Karpas-422 (cell line): ENCODE measurements around the gene NBEA. TPM values are rescaled to one million over a fixed set of nuclear protein-coding genes. Genes with fewer than 3 reads are reported as not detected.

ENCODE experiments used
- DNase-seq: peaks from one replicate; pipeline ENCODE4 v3.0.0-alpha.2; 2015
- H2AFZ ChIP-seq: fragments of 200-600 bp; sonication (generic); 2 replicates; pipeline ENCODE4 v1.6.1; 2014; ENCODE audit warnings: antibody characterized with exemption, low read length, mixed read lengths
- H3K27ac ChIP-seq: fragments of 200-600 bp; sonication (generic); 2 replicates; pipeline ENCODE4 v1.5.1; 2014; ENCODE audit warnings: mild to moderate bottlenecking, low read length, moderate library complexity
- H3K27me3 ChIP-seq: fragments of 200-600 bp; sonication (generic); 2 replicates; pipeline ENCODE4 v1.6.1; 2014; ENCODE audit warnings: low read length, mixed read lengths
- H3K36me3 ChIP-seq: fragments of 200-600 bp; sonication (generic); 2 replicates; pipeline ENCODE4 v1.6.1; 2014; ENCODE audit warnings: low read length, mixed read lengths; ENCODE audit not compliant: insufficient read depth
- H3K4me1 ChIP-seq: fragments of 200-600 bp; sonication (generic); 2 replicates; pipeline ENCODE4 v1.6.1; 2014; ENCODE audit warnings: mild to moderate bottlenecking, low read length, mixed read lengths
- H3K4me2 ChIP-seq: fragments of 200-600 bp; sonication (generic); 2 replicates; pipeline ENCODE4 v1.6.1; 2014; ENCODE audit warnings: low read length, low read depth, mild to moderate bottlenecking; ENCODE audit not compliant: poor library complexity, severe bottlenecking
- H3K4me3 ChIP-seq: fragments of 200-600 bp; sonication (generic); 2 replicates; pipeline ENCODE4 v1.5.1; 2014; ENCODE audit warnings: mild to moderate bottlenecking, antibody characterized with exemption, low read length, mixed read lengths
- H3K79me2 ChIP-seq: fragments of 200-600 bp; sonication (generic); 2 replicates; pipeline ENCODE4 v1.6.1; 2014; ENCODE audit warnings: mild to moderate bottlenecking, low read length, mixed read lengths
- H3K9ac ChIP-seq: fragments of 200-600 bp; sonication (generic); 2 replicates; pipeline ENCODE4 v1.6.0; 2014; ENCODE audit warnings: low read length
- H3K9me2 ChIP-seq: fragments of 200-600 bp; sonication (generic), shearing (Covaris generic); replicated peaks from 2 replicates; pipeline ENCODE4 v1.6.0; 2014; ENCODE audit warnings: mild to moderate bottlenecking, low read length, moderate library complexity; ENCODE audit not compliant: insufficient read depth
- H3K9me3 ChIP-seq: fragments of 300-700, 200-600 bp; sonication (generic); 2 replicates; pipeline ENCODE4 v1.6.1; 2014; ENCODE audit warnings: low read length, mixed read lengths
- H4K20me1 ChIP-seq: fragments of 200-600 bp; sonication (generic); 2 replicates; pipeline ENCODE4 v1.6.1; 2014; ENCODE audit warnings: mild to moderate bottlenecking, antibody characterized with exemption, low read length, low read depth; ENCODE audit not compliant: insufficient read depth
- total RNA-seq: library from RNA; depleted of rRNA; stranded (reverse); fragments of >200 nt; shearing (Covaris generic); gene quantifications from 2 replicates; pipeline ENCODE4 v1.2.3, GENCODE V29; 2014; ENCODE audit warnings: low replicate concordance

Gene NBEA
- total RNA-seq, 1 experiment from 2014 or later, result 4.0 TPM

- Histone ChIP-seq H3K4me1 (no peaks in the 10 kb centered on the region), H3K36me3 (no peaks in the 10 kb centered on the region), H3K79me2 (no peaks in the 10 kb centered on the region), H3K27ac (no peak overlapping the region), H3K9ac (no peak overlapping the region), H3K9me2 (no peaks in the 10 kb centered on the region), H3K9me3 (no peaks in the 10 kb centered on the region), H3K4me2 (no peak overlapping the region), H2AFZ (no peak overlapping the region), H4K20me1 (no peaks in the 10 kb centered on the region), H3K27me3 (no peaks in the 10 kb centered on the region), H3K4me3 (no peak overlapping the region)
- DNase-seq, result no peak
Measured at GRCh38 chr13:35565273-35565672, 623.2 kb downstream of the NBEA start.

GRCh38 chr13:35566340-35566739 is 624.3 kb downstream of the NBEA start:
- Histone ChIP-seq H3K27me3 (no peaks in the 10 kb centered on the region), H3K9me2 (no peaks in the 10 kb centered on the region), H3K36me3 (no peaks in the 10 kb centered on the region), H3K4me3 (no peak overlapping the region), H2AFZ (no peak overlapping the region), H3K9me3 (no peaks in the 10 kb centered on the region), H3K4me2 (no peak overlapping the region), H4K20me1 (no peaks in the 10 kb centered on the region), H3K79me2 (no peaks in the 10 kb centered on the region), H3K27ac (no peak overlapping the region), H3K4me1 (no peaks in the 10 kb centered on the region), H3K9ac (no peak overlapping the region)
- DNase-seq, result no peak

- Histone ChIP-seq H3K4me3 (no peak overlapping the region), H3K27ac (no peak overlapping the region), H3K9me2 (no peaks in the 10 kb centered on the region), H3K4me2 (no peak overlapping the region), H3K79me2 (no peaks in the 10 kb centered on the region), H3K4me1 (peaks cover 5% of the 10 kb centered on the region), H3K9ac (no peak overlapping the region), H3K36me3 (no peaks in the 10 kb centered on the region), H3K9me3 (no peaks in the 10 kb centered on the region), H2AFZ (no peak overlapping the region), H3K27me3 (no peaks in the 10 kb centered on the region), H4K20me1 (no peaks in the 10 kb centered on the region)
- no peak for DNase-seq
Measured at GRCh38 chr13:35567406-35567980, 625.4 kb downstream of the NBEA start.

GRCh38 chr13:35573639-35574038 is 631.6 kb downstream of the NBEA start:
- H3K4me1 ChIP-seq, result peaks cover 13% of the 10 kb centered on the region

GRCh38 chr13:35592457-35592856 is 650.4 kb downstream of the NBEA start:
- Histone ChIP-seq H3K4me3 (no peak overlapping the region), H2AFZ (no peak overlapping the region), H3K9me2 (no peaks in the 10 kb centered on the region), H4K20me1 (no peaks in the 10 kb centered on the region), H3K9me3 (no peaks in the 10 kb centered on the region), H3K9ac (no peak overlapping the region), H3K4me2 (no peak overlapping the region), H3K36me3 (no peaks in the 10 kb centered on the region), H3K27me3 (no peaks in the 10 kb centered on the region), H3K79me2 (no peaks in the 10 kb centered on the region), H3K27ac (no peak overlapping the region), H3K4me1 (no peaks in the 10 kb centered on the region)
- DNase-seq, result no peak

More at GRCh38 chr13:35573639-35574038, 631.6 kb downstream of the NBEA start:
- no peaks in the 10 kb centered on the region for H3K79me2 ChIP-seq
- DNase-seq, result no peak
- no peaks in the 10 kb centered on the region for H3K27me3 ChIP-seq
- H3K9me3 ChIP-seq, result no peaks in the 10 kb centered on the region
- no peak overlapping the region for H3K4me3 ChIP-seq
- H2AFZ ChIP-seq, result no peak overlapping the region
- no peaks in the 10 kb centered on the region for H3K9me2 ChIP-seq
- no peak overlapping the region for H3K9ac ChIP-seq
- H3K4me2 ChIP-seq, result no peak overlapping the region
- H3K36me3 ChIP-seq, result no peaks in the 10 kb centered on the region
- H3K27ac ChIP-seq, result no peak overlapping the region
- no peaks in the 10 kb centered on the region for H4K20me1 ChIP-seq

- Histone ChIP-seq H3K36me3 (no peaks in the 10 kb centered on the region), H3K27ac (no peak overlapping the region), H3K79me2 (no peaks in the 10 kb centered on the region), H3K4me1 (no peaks in the 10 kb centered on the region), H3K9me2 (no peaks in the 10 kb centered on the region), H2AFZ (no peak overlapping the region), H3K9ac (no peak overlapping the region), H4K20me1 (no peaks in the 10 kb centered on the region), H3K9me3 (no peaks in the 10 kb centered on the region), H3K4me3 (no peak overlapping the region), H3K27me3 (no peaks in the 10 kb centered on the region), H3K4me2 (no peak overlapping the region)
- DNase-seq, result no peak
Measured at GRCh38 chr13:35593651-35594050, 651.6 kb downstream of the NBEA start.

- H3K9ac ChIP-seq, result no peak overlapping the region
- no peaks in the 10 kb centered on the region for H3K27me3 ChIP-seq
- H3K79me2 ChIP-seq, result no peaks in the 10 kb centered on the region
- no peaks in the 10 kb centered on the region for H4K20me1 ChIP-seq
- no peaks in the 10 kb centered on the region for H3K4me1 ChIP-seq
- no peak overlapping the region for H3K4me2 ChIP-seq
- no peaks in the 10 kb centered on the region for H3K9me2 ChIP-seq
- no peak overlapping the region for H3K4me3 ChIP-seq
- H3K36me3 ChIP-seq, result no peaks in the 10 kb centered on the region
- no peaks in the 10 kb centered on the region for H3K9me3 ChIP-seq
- H3K27ac ChIP-seq, result no peak overlapping the region
- no peak overlapping the region for H2AFZ ChIP-seq
- DNase-seq, result no peak
Measured at GRCh38 chr13:35594096-35594495, 652.0 kb downstream of the NBEA start.

- H3K27me3 ChIP-seq, result no peaks in the 10 kb centered on the region
- no peaks in the 10 kb centered on the region for H3K36me3 ChIP-seq
- no peak overlapping the region for H2AFZ ChIP-seq
- no peak overlapping the region for H3K4me2 ChIP-seq
- no peak overlapping the region for H3K27ac ChIP-seq
- H3K79me2 ChIP-seq, result no peaks in the 10 kb centered on the region
- no peak overlapping the region for H3K9ac ChIP-seq
- no peak overlapping the region for H3K4me3 ChIP-seq
- no peaks in the 10 kb centered on the region for H3K4me1 ChIP-seq
- H4K20me1 ChIP-seq, result no peaks in the 10 kb centered on the region
- no peak for DNase-seq
- H3K9me3 ChIP-seq, result no peaks in the 10 kb centered on the region
- H3K9me2 ChIP-seq, result no peaks in the 10 kb centered on the region
Measured at GRCh38 chr13:35595181-35595580, 653.1 kb downstream of the NBEA start.
